Putamen (tissue), 1 donor: ENCODE measurements around the gene SLC34A2.

Experiments
- DNase-seq: peaks from one replicate; pipeline ENCODE4 v3.0.0-alpha.2; 2016; ENCODE audit warnings: low spot score

Gene SLC34A2

DNA sequence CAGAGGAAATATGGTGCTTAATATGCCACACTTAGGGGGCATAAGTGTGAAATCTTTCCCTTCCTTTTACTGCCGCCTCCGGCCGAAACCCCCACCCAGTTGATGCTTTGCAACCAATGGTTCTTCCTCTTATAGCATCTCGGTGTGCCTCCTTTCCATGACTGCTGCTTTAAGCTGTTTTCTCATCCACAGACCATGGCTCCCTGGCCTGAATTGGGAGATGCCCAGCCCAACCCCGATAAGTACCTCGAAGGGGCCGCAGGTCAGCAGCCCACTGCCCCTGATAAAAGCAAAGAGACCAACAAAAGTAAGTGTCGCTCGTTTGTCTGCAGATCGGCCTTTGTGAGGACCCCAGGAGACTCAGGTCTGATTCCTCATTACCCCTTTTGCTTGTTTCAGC lies 6.7 kb downstream of the SLC34A2 start:
- no peak for DNase-seq

DNA sequence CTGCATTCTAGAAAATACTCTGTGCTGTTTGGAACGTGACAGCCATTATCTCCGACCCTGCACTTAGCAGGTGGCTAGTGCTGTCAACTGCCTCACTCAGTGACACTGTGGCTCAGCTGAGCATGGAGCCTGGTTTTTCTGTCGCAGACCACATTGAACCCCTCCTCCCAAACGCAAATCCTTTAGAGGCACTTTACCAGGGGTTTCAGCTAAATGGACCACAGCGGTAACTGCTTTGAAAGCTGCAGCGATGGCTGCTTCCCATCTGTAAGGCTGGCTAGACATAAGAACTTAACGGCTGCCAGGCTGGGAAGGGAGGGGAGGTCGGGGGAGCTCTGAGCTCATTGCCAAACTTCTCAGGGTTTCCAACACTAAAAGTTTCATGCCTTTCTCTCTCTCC lies 8.1 kb downstream of the SLC34A2 start:
- no peak for DNase-seq

DNA sequence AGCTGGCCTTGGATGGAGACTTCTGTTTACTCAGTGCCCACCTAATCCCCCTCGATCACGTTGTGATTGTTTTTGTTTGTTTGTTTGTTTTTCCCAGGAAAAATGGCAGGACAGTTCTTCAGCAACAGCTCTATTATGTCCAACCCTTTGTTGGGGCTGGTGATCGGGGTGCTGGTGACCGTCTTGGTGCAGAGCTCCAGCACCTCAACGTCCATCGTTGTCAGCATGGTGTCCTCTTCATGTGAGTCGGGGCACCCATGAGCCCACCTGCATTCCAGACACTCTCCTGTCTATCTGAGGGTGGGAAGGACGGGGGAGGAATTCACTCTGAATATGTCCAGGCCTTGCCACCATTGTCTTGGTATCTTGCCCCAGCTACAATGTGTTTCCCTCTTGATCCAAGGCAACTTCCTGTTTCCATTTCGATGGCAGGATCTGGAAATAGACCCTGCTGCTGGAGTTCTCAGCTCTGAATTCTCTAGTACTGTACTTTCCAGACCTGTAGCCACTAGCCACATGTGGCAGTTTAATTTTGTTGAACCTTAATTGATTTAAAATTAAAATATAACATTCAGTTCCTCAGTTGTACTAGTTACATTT lies 10.5 kb downstream of the SLC34A2 start:
- DNase-seq, result no peak

DNA sequence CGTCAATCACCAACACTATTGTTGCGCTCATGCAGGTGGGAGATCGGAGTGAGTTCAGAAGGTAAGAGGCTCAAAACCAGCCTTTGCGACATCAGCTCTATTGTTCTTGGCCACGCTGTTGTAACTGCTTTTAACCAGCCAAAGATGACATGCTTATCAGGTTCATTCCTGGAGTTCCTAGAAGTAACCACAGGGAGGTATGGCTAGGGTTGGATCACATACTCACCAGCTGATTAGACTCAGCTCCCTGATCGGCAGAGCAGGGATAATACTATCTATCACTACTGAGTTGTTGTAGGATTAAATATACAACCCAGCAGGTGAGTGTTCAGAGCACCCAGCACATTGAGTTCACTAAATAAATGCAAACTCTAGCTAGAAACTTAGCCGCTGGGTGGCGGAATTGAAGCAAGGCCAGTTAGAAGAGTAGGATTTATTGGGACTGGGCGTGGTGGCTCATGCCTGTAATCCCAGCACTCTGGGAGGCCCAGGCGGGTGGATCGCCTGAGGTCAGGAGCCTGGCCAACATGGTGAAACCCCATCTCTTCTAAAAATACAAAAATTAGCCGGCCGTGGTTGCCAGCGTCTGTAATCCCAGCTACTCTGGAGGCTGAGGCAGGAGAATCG lies 12.4 kb downstream of the SLC34A2 start:
- no peak for DNase-seq

DNA sequence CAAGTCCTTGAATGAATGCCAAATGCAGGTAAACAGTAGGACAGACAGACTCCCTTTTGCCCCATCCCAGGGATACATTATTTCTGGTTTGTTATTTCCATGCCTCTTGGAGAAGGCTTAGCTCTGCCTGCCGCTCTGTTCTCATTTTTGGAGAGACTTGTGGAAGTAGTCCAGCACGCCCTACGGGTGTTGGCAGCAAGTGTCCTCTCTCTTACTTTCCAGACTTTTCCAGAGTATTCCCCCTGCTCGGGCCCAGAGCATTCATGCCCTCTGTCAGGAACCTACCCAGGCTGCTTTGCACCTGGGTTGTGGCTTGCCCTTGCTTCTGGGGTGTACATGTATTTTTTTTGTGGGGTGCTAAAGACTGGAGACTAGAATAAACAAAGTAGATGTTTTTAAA lies 15.3 kb downstream of the SLC34A2 start:
- DNase-seq, result no peak

DNA sequence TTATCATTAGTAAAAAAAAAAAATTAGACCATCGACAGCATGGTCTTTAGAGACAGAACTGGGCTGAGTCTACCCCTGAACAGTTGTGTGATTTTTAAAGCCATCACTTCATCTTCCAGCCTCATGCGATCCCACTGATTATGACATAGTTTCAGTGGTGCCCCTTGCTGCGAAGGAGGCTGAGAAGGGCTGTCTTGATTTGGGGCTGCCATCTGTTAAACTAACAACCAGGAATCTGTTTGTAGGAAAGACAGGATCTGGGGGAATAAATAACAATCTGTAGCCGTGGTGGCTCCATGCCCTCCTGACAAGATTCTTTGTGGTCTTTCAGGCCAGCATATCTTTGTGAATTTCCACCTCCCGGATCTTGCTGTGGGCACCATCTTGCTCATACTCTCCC lies 17.1 kb downstream of the SLC34A2 start:
- DNase-seq, result no peak

DNA sequence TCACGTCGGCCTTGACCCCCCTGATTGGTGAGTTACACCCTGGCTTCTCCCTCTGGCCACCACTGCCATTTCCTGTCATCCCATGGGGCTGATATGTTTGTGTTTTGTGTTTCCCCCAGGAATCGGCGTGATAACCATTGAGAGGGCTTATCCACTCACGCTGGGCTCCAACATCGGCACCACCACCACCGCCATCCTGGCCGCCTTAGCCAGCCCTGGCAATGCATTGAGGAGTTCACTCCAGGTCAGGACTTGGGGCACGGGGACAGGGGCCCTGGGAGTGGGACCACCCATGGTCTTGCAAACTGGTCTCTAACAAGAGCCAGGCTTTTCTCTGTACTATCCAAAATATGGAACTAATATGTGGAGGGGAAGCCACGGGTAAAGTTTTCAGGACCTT lies 18.7 kb downstream of the SLC34A2 start:
- DNase-seq, result no peak

DNA sequence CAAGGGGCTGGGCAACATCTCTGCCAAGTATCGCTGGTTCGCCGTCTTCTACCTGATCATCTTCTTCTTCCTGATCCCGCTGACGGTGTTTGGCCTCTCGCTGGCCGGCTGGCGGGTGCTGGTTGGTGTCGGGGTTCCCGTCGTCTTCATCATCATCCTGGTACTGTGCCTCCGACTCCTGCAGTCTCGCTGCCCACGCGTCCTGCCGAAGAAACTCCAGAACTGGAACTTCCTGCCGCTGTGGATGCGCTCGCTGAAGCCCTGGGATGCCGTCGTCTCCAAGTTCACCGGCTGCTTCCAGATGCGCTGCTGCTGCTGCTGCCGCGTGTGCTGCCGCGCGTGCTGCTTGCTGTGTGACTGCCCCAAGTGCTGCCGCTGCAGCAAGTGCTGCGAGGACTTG lies 20.6 kb downstream of the SLC34A2 start:
- DNase-seq, result no peak

DNA sequence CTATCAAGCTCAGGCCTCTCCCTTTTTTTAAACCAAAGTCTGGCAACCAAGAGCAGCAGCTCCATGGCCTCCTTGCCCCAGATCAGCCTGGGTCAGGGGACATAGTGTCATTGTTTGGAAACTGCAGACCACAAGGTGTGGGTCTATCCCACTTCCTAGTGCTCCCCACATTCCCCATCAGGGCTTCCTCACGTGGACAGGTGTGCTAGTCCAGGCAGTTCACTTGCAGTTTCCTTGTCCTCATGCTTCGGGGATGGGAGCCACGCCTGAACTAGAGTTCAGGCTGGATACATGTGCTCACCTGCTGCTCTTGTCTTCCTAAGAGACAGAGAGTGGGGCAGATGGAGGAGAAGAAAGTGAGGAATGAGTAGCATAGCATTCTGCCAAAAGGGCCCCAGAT lies 21.5 kb downstream of the SLC34A2 start:
- no peak for DNase-seq

DNA sequence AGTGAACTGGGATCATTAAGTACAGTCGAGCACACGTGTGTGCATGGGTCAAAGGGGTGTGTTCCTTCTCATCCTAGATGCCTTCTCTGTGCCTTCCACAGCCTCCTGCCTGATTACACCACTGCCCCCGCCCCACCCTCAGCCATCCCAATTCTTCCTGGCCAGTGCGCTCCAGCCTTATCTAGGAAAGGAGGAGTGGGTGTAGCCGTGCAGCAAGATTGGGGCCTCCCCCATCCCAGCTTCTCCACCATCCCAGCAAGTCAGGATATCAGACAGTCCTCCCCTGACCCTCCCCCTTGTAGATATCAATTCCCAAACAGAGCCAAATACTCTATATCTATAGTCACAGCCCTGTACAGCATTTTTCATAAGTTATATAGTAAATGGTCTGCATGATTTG lies 22.3 kb downstream of the SLC34A2 start:
- no peak for DNase-seq

DNA sequence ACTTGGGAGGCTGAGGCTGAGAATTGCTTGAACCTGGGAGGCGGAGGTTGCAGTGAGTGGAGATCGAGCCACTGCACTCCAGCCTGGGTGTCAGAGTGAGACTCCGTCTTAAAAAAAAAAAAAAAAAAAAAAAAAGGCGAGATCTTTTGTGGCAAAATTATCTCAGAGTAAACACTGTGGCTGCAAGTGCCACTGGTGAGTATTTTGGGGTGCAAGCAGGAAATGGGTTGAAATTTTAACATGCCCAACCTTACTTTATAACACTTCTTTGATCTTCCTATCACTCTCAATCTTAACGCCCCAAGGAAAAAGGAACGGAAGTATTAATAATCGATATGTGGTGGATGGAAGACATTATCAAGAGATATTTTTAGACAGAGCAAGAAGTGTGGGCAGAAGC lies 32.1 kb downstream of the SLC34A2 start:
- no peak for DNase-seq

DNA sequence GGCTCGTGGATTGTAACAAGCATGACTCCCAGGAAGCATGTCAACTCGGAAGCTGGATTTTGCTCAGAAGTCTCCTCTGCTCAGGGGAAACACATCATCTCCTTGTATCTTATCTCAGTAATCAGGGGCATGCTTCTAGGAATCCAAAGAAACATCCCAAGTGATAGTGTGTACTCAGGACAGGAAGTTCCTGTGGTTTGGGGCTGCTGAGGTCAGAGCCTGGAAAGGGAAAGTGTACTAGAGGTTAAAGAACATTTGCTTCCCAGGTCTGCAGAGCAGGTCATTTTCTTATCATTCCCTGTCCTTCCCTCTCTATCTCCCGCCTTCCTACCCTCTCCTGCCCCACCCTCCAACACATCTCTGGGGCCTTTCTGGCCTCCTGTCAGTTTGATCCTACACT lies 38.8 kb downstream of the SLC34A2 start:
- no peak for DNase-seq

DNA sequence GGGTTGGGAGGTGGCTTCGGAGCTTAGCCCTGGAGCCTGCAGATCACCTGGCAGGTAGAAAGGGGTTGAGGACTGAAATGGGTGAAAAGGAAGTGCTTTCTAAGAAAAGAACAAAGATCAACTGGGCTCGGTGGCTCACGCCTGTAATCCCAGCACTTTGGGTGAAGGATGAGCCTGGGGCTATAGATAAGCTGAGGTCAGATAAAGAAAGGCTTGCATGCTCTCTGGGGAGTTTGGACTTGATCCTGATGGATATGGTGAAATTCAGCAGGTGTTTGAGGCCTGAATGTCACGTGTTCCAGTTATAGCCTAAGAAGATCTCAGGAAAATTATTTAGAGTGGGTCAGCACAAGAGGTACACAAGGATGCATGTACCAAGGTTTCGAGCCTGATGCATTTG lies 40.8 kb downstream of the SLC34A2 start:
- DNase-seq, result no peak

DNA sequence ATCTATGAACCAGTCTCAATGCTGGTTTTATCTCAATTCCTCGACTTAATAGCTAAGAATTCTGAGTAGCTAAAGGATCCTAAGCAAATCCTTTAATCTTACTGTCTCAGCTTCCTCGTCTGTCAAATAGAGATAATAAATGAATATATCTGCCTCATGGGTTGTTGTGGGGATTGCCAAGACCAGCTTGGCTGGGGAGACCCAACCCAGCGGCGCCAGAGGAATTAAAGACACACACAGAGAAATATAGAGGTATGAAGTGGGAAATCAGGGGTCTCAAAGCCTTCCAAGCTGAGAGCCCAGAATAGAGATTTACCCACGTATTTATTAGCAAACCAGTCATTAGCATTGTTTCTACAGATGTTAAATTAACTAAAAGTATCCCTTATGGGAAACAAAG lies 41.9 kb downstream of the SLC34A2 start:
- DNase-seq, result no peak

DNA sequence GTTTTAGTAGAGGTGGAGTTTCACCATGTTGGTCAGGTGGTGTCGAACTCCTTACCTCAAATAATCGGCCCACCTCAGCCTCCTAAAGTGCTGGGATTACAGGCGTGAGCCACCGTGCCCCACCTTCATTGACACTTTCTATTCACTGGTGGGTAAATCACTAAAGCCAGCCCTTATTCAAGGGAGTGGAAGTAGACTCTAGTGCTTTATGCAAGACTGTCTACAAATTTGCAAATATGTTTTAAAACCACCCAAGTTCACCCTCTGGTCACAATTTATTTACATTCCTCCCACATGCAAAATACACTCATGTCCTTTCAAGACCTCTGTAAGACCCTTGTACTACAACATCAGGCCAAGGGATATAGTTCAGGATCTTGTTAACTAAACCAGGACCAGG lies 45.0 kb downstream of the SLC34A2 start:
- DNase-seq, result no peak

DNA sequence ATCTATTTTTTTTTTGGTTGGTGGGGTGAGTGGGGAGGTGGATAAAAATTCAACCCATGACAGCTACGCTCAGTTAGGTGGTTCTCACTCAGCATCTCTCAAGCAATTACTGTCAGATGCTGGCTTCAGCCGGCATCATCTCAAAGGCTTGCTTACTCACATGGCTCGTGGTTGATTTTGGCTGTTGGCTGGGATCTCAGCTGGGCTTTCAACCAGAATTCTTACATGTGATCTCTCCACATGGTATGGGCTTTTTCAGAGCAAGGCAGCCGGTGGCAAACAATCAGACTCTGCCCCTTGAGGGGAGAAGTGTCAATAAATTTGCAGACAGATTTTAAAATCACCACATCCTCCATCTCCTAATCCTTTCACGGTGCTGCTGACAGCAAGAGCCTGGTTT lies 47.2 kb downstream of the SLC34A2 start:
- peak; percentile 23 for DNase-seq

DNA sequence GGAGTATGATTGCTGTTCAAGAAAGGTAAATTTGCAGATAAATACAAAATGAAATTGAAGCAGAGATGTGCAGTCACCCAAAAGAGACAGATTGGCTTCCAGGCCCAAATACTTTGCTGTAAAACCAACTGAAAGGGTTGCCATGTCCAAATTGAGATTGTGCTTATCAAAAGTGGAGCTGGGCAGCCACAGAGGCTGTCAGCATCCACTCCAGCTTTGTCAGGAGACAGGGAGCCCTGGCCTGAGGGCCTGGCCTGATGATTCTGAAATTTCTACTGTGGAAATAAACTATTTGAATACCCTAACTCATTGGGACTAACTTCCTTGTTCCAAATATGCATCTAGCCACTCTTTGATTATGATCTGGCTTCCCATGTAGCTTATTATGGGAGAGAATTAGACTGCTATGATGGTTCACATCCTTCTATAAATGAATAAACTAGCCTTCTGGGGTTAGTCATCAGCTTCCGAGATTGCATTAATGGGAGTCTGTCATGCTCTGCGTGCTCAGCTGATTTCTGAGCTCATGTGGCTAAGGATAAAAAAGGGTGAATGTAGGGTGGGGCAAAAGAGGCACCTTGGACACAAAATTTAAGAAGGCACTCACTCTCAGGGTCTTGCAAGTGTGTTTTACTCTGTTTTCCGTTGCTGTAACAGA lies 48.2 kb downstream of the SLC34A2 start:
- DNase-seq, result no peak

DNA sequence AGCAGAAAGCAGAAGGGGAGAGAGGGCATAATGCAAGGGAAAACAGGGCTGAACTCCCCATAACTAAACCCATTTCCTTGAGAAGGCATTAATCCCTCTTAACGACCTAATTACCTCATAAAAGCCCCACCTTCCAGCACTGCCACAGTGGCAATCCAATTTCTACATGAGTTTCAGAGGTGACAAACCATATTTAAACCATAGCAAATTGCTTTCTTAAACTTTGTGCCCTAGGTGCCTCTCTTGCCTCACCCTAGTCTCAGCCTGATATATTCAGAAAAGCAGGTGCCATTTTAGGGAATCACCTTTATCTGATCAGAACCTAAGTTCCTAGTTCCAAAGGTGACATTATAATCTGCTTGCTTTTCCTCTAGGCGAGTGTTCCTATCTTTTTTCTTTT lies 48.9 kb downstream of the SLC34A2 start:
- no peak for DNase-seq

DNA sequence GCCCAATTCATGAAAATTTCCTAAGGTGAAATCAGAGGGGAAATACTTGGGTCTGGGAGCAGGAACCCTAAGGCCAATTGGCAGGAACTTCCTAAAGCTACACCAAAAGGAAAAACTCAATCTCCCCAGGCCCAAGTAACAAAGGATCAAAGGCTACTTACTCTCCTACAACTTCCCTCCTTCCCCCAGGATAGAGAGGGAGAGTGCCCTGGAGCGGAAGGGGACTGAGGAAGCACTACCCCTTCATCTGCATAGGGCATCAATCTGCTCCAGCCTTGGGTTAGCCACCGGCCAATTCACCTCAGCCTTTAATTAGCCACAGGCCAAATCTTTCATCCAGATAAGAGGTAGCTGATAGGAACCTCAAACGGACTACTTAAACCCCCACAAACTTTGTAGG lies 55.0 kb downstream of the SLC34A2 start:
- no peak for DNase-seq

DNA sequence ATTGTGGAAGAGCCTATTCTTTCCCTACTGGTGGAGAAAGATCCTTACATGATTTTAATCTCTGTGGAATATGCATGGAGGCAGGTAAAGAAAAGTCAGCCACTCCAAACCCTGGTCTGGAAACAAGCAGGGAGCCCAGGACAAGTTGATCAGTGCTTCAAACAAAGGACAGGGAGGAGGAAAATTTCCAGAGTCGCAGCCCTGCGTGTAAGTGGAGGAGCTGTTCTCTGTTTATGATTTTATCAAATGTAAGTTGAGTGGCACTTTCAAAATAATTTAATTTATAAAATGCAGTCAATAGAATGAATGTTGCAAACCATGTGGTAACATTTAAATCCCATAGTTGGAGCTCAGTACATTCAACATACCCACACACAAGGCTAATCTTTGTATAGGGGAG lies 57.0 kb downstream of the SLC34A2 start:
- DNase-seq, result no peak

DNA sequence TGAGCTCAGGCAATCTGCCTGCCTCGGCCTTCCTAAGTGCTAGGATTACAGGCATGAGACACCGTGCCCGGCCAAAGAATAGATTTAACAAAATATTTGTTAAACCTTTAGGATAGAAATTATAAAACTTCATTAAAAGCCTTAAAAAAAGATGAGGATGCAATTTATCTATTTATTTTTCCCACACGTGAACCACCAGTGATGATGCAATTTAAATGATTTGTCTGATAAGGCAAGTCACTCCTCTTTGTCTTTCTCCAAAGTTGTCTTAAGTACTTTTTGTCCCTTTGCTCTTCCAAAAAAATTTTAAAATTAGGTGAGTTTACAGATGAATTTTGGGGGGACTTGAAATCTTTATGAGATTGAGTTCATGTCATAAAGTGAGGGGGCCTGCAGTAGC lies 58.2 kb downstream of the SLC34A2 start:
- no peak for DNase-seq

DNA sequence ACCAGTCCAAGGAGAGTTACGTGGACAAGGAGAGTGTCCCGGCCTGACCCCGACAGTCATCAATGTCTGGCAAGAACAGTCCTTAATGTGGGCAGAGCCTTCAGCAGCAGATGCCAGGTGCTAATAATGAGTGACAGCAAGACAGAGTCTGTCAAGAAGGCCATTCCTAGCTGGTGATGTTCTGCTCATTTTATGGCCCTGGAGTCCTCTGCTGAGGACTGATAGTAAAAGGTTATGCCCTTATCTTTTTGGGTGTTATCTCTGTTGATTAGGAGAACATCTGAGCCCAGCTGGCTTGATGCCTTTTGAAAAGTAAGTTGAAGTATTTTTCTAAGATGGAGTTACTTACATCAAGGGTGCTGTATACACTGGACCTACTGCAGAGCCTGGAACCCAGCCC lies 67.3 kb downstream of the SLC34A2 start:
- no peak for DNase-seq

DNA sequence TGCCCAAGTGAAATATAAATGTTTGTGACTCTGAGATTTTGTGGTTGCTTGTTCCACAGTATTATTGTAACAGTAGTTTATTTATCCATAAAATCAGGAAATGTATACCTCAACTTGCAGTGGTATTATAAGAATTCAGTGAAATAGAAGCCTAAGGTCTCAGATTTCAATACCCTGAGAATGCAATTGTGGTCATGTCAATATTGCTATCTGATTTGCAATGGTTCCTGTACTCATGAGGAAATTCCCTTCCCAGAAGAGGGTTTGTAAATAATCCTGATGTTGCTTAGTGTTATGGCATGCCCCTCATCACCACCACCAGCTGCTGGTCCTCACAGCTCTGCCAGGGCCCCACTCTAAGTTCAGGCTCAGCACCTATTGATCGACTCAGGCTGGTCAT lies 67.8 kb downstream of the SLC34A2 start:
- no peak for DNase-seq

DNA sequence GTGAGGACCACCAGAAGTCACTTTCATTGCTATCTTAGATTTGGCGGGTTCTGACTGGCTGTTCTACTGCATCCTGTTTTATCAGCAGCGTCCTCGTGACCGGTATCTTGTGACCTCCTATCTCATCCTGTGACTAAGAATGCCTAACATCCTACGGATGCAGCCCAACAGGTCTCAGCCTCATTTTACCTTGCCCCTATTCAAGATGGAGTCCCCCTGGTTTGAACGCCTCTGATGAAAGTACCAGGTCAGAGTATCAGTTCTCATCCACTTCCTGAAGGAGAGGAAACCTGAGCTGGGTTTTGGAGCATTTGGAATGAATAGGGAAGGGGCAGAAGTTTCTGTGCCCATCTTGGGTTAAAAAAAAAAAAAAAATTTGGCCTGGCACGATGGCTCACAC lies 70.2 kb downstream of the SLC34A2 start:
- no peak for DNase-seq
